T-cell (primary cell): ENCODE measurements around the gene DIPK2A. TPM values are rescaled to one million over a fixed set of nuclear protein-coding genes. Genes with fewer than 3 reads are reported as not detected.

Source experiments
- total RNA-seq, 35 experiments: library from RNA in 6 of 35; stranded (reverse) in 6 of 35; fragments of 120-200 nt in 1 of 35; gene quantifications; one replicate each; pipeline versions ENCODE4 v1.2.1 to v1.2.4 and lab custom pipeline; 2013 to 2026

Gene DIPK2A
- total RNA-seq, 5 donors from 2014 or later (not counting 1 experiment from before 2014, with no cell fraction given) = 15.7 to 23.1 (median 19.3) TPM

Other genes starting within 250 kb of the DIPK2A start
- gene SLC9A9, start 123.4 kb upstream of the DIPK2A start, total RNA-seq = 10 to 100 TPM; 11.2 to 36.8 (median 17.8) TPM